GM18909 (cell line): ENCODE data around the gene FBN3.
"Not testable (repeated sequence)": the region's sequence is repeated elsewhere in the genome, so short reads cannot be mapped to it uniquely, and the experiment has no call there.

Experiments
- ATAC-seq: cut with Tn5 transposase; IDR thresholded peaks from one replicate; pipeline ENCODE4 v1.9.1; 2021; ENCODE audit warnings: mild to moderate bottlenecking; ENCODE audit not compliant: unreplicated experiment, poor library complexity

FBN3 gene

DNA sequence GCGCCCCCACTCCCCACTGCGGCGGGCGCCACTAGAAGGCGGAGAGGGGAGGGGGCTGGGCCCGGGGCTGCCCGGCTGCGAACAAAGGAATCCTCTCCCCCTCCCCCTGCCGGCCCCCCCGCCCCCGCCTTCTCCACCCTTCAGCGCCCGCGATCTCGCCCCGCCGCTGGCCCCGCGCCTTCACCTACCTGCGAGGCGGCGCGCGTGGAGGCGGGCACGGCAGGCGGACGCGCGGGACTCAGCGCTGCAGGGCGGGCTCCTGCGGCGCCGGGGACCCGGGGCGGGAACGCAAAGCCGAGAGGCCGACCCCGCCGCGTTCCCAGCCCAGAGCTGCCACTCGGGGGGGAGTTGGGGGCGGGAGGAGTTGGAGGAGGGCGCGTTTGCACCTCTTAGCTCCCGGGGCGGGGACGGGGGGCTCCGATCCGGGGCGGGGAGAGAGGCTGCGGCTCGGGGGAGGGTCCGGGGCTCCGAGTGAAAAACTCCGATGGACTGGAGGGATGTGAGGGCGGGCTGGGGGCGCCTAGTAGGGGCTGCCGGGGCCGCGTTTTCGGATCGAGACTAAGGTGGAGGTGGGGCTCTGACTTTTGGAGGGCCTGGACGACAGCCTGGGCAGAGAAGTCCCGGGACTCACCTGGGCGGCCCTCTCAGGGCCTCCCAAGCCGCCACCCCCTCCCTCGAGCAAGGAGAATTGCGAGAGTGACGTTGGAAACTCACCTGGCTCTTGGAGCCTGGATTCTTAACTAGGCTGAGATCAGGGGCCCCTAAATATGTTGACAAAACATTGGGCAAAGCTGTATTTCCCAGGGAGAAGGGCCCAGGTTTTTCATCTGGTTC, at the start of gene FBN3:
TSS of gene FBN3 (minus strand) at position 332 of the 834 bp plus-strand sequence. CDS start 2,112 bp downstream, outside the sequence.
- ATAC-seq: no peak

DNA sequence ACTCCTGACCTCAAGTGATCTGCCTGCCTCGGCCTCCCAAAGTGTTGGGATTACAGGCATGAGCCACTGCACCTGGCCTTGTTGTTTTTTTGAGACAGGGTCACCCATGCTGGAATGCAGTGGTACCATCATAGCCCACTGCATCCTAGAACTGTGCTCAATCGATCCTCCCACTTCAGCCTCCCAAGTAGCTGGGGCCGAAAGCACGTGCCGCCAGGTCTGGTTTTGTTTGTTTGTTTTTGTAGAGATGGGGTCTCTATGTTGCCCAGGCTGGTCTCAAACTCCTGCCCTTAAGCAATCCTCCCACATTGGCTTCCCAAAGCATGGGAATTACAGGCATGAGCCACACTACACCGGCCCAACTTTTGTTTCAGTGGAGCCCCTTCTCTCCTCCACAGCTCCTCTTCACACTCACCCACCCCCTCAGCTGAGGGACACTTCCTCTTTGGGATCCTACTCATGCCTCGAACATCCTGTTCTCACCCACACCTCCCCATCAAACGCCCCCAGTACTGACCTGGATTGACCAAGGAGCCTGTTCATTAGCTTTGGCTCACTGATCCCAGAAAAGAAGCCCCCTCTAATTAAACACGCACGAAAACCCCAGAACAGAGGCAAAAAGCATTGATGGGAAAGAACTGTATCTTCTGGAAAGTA, 47.0 kb upstream of the FBN3 start:
- ATAC-seq: no peak

GRCh38 chr19:8194528-8195267, 45.3 kb upstream of the FBN3 start:
- ATAC-seq: no peak

DNA sequence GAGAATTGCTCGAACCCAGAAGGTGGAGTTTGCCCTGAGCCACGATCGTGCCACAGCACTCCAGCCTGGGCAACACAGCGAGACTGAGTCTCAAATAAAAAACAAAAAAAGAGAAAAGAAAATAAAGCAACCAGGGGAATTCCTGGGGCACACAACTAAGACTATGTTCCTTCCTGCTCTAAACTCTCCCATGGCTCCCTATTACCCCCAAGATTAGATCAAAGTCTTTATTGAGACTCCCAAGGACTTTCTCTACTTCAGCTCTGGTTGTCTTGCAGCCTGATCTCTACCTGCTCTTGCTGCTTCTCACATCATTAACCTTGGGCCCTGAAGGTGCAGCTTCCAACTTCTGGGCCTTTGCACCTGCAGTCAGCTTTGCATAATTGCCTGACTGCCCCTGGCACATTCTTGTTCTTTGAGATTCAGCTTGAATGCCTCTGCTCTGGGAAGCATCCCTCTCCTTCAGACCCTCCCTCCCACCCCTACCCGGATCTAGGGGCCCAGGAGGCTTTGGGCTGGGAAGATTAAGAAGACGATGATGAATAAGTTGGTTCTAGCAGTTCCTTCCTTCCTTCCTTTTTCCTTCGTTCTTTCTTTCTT, 42.9 kb upstream of the FBN3 start:
- no peak for ATAC-seq

DNA sequence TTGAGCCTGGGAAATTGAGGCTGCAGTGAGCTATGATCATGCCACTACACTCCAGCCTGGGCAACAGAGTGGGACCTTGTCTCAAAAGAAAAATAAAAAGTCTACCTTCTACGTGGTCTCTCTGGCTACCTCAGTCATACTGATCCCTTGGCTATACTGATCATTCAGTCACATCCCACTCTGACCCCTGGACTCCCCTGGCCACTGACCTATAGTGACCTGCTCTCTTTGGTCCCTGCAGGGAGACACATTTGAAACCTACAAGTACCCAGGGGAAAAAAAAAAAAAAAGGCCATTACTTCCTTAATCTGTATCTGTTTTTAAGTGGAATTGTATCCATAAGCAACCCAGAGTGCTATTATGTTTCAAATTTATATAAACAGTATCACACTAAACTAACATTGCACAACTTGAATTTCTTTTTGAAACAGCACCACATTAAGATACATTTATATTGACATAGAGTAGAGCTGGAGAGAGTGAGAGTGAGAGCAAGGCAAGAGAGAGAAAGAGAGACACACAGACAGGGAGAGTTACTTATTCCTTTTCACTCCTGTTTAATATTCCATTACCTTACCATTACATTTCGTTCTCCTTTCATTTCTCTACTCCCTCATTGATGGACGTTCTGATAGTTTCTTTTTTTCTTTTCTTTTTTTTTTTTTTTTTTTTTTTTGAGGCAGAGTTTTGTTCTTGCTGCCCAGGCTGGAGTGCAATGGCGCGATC, 36.1 kb upstream of the FBN3 start:
- ATAC-seq: no peak

DNA sequence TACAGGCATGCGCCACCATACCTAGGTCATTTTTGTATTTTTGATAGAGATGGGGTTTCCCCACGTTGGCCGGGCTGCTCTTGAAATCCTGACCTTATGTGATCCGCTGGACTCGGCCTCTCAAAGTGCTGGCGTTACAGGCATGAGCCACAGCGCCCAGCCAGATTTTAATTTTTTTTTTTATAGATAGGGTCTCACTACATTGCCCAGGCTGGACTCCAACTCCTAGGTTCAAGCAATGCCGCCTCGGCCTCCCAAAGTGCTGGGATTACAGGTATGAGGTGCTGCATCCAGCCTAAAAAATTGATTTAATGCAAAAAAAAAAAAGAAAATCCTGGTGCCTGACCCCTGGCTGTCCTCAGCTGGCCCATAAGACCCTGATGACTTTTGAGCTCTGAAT, 34.9 kb upstream of the FBN3 start:
- no peak for ATAC-seq

GRCh38 chr19:8180018-8180417, 30.6 kb upstream of the FBN3 start:
- no peak for ATAC-seq

GRCh38 chr19:8174706-8175105, 25.3 kb upstream of the FBN3 start:
- ATAC-seq: no peak

- no peak for ATAC-seq
Measured at GRCh38 chr19:8168537-8168936, 19.1 kb upstream of the FBN3 start.

GRCh38 chr19:8167985-8168384, 18.6 kb upstream of the FBN3 start:
- no peak for ATAC-seq

DNA sequence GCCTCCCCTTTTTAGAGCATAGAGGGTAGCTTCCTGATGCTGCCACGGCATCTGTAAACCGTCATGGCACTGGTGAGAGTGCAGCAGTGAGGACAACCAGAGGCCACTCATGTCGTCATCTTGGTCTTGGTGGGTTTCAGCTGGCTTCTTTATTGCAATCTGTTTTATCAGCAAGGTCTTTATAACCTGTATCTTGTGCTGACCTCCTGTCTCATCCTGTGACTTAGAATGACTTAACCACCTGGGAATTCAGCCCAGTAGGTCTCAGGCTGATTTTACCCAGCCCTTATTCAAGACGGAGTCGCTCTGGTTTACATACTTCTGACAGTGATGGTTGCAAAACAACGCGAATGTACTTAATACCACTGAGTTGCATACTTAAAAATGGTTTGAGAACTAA, 14.4 kb upstream of the FBN3 start:
- ATAC-seq: no peak

- ATAC-seq: no peak
Measured at GRCh38 chr19:8161135-8161646, 11.8 kb upstream of the FBN3 start.

GRCh38 chr19:8159322-8159721, 9.9 kb upstream of the FBN3 start:
- ATAC-seq: not testable (repeated sequence)

DNA sequence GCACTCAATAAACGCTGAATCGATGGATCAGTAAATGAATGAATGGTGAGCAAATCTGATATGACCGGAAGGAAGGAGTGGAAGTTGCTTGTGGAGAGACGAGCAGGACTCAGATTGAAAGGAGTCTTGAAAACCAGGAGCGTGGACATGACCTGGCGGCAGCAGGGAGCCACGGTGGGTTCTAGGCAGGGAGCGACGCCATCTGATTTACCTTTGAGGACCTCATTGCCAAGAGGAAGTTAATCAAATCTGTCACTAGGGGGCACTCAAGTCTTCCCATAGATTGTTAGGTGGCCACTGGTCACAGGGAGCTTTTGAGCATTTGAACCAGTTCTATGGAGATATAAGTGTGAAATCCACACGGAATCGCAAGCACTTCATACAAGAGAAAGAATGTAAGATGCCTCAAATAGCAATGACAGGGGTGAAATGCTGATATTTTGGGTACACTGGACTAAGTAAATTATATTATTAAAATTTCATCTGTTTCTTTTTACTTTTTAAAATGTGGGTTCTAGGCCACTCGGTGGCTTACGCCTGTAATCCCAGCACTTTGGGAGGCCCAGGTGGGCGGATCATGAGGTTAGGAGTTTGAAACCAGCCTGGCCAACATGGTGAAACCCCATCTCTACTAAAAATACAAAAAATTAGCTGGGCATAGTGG, 9.2 kb upstream of the FBN3 start:
- ATAC-seq: no peak

- ATAC-seq: no peak
Measured at GRCh38 chr19:8155318-8155717, 5.9 kb upstream of the FBN3 start.

DNA sequence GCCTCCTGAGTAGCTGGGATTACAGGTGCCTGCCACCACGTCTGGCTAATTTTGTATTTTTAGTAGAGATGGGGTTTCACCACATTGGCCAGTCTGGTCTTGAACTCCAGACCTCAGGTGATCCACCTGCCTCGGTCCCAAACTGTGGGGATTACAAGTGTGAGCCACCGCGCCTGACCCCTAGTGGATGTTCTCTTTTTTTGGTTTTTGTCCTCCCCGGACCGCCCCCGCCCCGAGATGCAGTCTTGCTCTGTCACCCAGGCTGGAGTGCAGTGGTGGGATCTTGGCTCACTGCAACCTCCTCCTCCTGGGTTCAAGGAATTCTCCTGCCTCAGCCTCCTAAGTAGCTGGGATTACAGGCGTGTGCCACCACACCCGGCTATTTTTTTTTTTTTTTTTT, 4.6 kb upstream of the FBN3 start:
- ATAC-seq: not testable (repeated sequence)

GRCh38 chr19:8151767-8152035, 2.3 kb upstream of the FBN3 start:
- ATAC-seq: no peak

GRCh38 chr19:8150998-8151766, 1.8 kb upstream of the FBN3 start:
- no peak for ATAC-seq
